Stimulated activated CD4-positive, alpha-beta T cell treated with anti-CD3 and anti-CD28 coated beads, Interleukin-15, amount 100 ng/mL, for 1 hour (primary cell): ENCODE data around the gene SMARCB1.

Experiments used
- DNase-seq, 2 donors: peaks; one replicate each; pipeline ENCODE4 v3.0.0-alpha.2; 2020; ENCODE audit warnings: low read depth in 1 of 2, low spot score in 1 of 2

Gene SMARCB1

GRCh38 chr22:23878219-23878618, 91.5 kb downstream of the SMARCB1 start:
- DNase-seq = no peak

GRCh38 chr22:23882370-23882769, 95.6 kb downstream of the SMARCB1 start:
- no peak for DNase-seq

DNA sequence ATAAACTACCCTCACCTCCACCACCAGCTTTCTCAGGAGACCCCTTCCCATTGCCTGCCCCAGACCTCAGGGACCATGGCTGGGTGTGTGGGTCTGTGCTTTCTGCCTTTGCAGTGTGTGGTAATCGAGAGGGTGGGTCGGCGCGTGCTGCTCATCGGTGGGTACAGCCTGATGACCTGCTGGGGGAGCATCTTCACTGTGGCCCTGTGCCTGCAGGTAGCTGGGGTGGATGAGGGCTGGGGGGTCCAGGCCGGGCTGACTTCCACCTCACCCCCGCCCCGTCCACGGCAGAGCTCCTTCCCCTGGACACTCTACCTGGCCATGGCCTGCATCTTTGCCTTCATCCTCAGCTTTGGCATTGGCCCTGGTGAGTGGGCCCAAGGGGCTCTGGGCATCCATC, 96.9 kb downstream of the SMARCB1 start:
- no peak for DNase-seq

DNA sequence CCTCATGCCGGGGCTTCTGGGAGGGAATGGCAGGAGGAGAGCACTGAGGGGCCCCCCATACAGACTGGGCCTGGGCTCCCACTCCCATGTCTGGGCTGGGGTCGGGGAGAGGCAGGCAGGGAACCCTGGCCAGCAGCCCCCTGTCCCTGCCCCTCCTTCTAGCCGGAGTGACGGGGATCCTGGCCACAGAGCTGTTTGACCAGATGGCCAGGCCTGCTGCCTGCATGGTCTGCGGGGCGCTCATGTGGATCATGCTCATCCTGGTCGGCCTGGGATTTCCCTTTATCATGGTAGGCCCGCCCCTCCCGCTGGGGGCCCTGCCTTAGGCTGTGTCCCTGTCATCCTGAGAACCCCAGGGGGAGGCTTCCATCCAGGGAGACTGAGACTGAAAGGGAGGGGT, 97.4 kb downstream of the SMARCB1 start:
- DNase-seq = no peak
